Measurements from ENCODE around the gene ACOT11. TPM values are rescaled to one million over a fixed set of nuclear protein-coding genes. Genes with fewer than 3 reads are reported as not detected.

The ACOT11 gene
- total RNA-seq, 1 experiment from 2014 or later, result not detected

DNA sequence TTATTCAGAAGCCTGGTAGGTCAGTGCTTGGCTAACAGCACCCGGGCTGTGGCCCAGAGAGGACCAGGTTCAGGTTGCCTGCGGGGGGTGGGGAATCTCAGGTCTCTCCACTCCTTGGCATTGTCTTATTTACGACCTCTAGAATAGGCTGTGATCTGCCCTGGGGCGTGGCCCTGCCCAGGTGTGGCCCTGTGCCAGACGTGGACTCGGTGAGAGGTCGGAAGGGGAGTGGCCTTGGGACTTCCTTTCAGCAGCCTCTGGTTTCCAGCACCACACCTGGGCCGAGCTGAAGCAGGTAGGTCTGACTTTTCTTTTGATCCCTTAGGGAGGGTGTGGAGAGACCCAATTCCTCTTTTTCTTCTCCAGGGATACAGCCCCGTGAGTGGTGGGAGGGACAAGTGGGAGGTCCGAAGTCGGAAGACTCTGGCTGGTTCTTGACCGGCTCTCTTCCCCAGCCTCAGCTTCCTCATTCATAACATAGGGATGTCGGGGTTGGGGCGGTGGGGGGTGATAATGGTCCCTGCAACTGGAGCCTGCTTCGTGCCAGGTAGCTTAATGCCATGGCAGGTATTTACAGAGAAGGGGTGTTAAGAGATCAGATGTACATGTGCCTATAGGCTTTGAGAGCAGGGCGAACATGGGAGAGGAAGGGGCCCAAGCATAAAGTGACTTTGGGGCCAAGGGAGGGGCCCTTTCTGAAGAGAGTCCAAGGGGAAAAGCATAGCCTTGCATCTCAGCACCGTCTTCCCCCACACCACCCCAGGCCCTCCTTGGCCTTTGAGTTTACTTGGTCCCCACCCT lies 16.5 kb downstream of the ACOT11 start:
- H3K36me3 ChIP-seq (ENCODE audit: insufficient read depth, low read length), result no peaks in the 10 kb centered on the region
- no peak overlapping the region for H3K4me3 ChIP-seq (ENCODE audit: low read length)
- no peaks in the 10 kb centered on the region for H3K9me2 ChIP-seq (replicated peaks; ENCODE audit: insufficient read depth, low read length)
- H3K27ac ChIP-seq (ENCODE audit: low read length), result no peak overlapping the region
- H3K4me2 ChIP-seq (ENCODE audit: low read depth, low read length, poor library complexity, severe bottlenecking), result no peak overlapping the region
- H4K20me1 ChIP-seq (ENCODE audit: insufficient read depth, low read depth, low read length), result no peaks in the 10 kb centered on the region
- H3K27me3 ChIP-seq (ENCODE audit: low read length), result no peaks in the 10 kb centered on the region
- H2AFZ ChIP-seq (ENCODE audit: low read length), result no peak overlapping the region
- H3K79me2 ChIP-seq (ENCODE audit: low read length), result no peaks in the 10 kb centered on the region
- peak; percentile 34 for DNase-seq
- no peaks in the 10 kb centered on the region for H3K9me3 ChIP-seq (ENCODE audit: low read length)
- no peaks in the 10 kb centered on the region for H3K4me1 ChIP-seq (ENCODE audit: low read length)
- no peak overlapping the region for H3K9ac ChIP-seq (ENCODE audit: low read length)

DNA sequence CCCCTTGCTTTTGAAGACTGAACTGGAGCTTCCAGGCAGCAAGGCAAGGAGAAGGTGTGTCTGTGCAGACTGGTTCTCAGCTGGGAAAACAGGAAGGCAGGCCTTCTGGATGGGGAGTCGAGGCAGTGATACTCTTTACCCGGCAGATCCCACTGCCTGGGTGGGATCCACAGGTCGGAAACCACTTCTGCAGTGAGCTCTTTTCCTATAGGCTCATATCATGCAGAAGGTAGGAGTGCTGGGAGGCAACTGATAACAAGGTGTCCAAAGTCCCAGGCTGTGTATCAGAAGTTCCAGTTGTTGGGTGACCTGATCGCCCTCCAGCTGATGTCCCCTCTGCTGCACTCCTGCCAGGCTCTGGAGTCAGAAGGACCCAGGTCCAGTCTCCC lies 17.1 kb downstream of the ACOT11 start:
- Histone ChIP-seq H3K36me3 (ENCODE audit: insufficient read depth, low read length) (no peaks in the 10 kb centered on the region), H3K4me2 (ENCODE audit: low read depth, low read length, poor library complexity, severe bottlenecking) (no peak overlapping the region), H3K27me3 (ENCODE audit: low read length) (no peaks in the 10 kb centered on the region), H3K4me1 (ENCODE audit: low read length) (no peaks in the 10 kb centered on the region), H3K27ac (ENCODE audit: low read length) (no peak overlapping the region), H3K4me3 (ENCODE audit: low read length) (no peak overlapping the region), H3K9ac (ENCODE audit: low read length) (no peak overlapping the region), H2AFZ (ENCODE audit: low read length) (no peak overlapping the region), H4K20me1 (ENCODE audit: insufficient read depth, low read depth, low read length) (no peaks in the 10 kb centered on the region), H3K9me2 (replicated peaks; ENCODE audit: insufficient read depth, low read length) (no peaks in the 10 kb centered on the region), H3K9me3 (ENCODE audit: low read length) (no peaks in the 10 kb centered on the region), H3K79me2 (ENCODE audit: low read length) (no peaks in the 10 kb centered on the region)
- no peak for DNase-seq

DNA sequence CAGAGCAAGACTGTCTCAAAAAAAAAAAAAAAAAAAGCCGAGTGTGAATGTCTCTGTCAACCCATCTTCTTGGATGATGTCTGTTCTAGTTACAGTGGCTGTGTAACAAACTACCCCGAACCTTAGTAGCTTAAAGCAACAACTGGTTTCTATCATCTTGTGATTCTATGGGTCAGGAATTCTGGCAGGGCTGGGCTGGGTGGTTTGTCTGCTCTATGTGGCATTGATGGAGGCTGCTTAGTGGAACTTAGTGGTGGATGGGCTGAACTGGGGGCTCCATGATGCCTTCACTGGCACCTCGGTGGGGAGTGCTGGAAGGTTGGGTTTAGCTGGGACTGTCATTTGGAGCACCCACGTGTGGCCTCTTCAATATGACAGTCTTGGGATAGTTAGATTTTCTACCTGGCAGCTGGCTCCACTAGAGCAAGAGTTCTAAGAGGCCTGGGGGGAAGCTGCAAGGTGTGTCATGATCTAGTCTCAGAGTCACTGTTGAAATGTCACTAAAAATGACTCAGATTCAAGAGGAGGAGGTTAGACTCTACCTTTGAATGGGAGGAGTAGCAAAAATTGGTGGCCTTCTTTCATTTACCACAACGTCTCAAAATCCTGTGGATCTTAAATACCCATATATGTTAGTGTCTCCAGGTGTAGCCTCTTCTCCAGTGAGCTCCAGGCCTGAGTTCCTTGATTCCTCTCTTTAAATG lies 18.6 kb downstream of the ACOT11 start:
- Histone ChIP-seq H3K4me1 (ENCODE audit: low read length) (no peaks in the 10 kb centered on the region), H4K20me1 (ENCODE audit: insufficient read depth, low read depth, low read length) (no peaks in the 10 kb centered on the region), H3K9ac (ENCODE audit: low read length) (no peak overlapping the region), H3K79me2 (ENCODE audit: low read length) (no peaks in the 10 kb centered on the region), H3K9me2 (replicated peaks; ENCODE audit: insufficient read depth, low read length) (no peaks in the 10 kb centered on the region), H3K4me3 (ENCODE audit: low read length) (no peak overlapping the region), H3K36me3 (ENCODE audit: insufficient read depth, low read length) (no peaks in the 10 kb centered on the region), H3K4me2 (ENCODE audit: low read depth, low read length, poor library complexity, severe bottlenecking) (no peak overlapping the region), H3K9me3 (ENCODE audit: low read length) (no peaks in the 10 kb centered on the region), H3K27me3 (ENCODE audit: low read length) (no peaks in the 10 kb centered on the region), H2AFZ (ENCODE audit: low read length) (no peak overlapping the region), H3K27ac (ENCODE audit: low read length) (no peak overlapping the region)
- DNase-seq, result peak; percentile 27

DNA sequence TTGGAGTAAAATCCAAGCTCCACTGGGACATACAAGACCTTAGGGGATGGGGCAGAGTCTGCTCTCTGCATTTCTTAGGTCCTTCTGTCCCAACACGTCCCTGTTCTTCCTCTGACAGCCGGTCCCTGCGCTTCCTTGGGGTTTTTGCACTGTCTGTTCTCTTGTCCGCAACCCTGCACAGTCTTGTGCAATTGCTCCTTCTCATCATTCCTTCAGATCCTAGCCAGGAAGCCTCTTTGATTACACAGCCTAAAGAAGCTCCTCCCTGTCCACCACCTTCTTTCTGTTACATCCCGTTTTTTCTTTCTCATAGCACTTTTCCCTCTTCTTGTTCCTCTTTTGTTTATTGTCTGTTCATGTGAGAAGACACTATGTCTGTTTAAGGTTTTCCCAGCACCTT lies 19.9 kb downstream of the ACOT11 start:
- H3K9me3 ChIP-seq (ENCODE audit: low read length), result no peaks in the 10 kb centered on the region
- H3K27ac ChIP-seq (ENCODE audit: low read length), result no peak overlapping the region
- H3K4me3 ChIP-seq (ENCODE audit: low read length), result no peak overlapping the region
- no peaks in the 10 kb centered on the region for H4K20me1 ChIP-seq (ENCODE audit: insufficient read depth, low read depth, low read length)
- H3K27me3 ChIP-seq (ENCODE audit: low read length), result no peaks in the 10 kb centered on the region
- H3K36me3 ChIP-seq (ENCODE audit: insufficient read depth, low read length), result no peaks in the 10 kb centered on the region
- no peak overlapping the region for H3K9ac ChIP-seq (ENCODE audit: low read length)
- DNase-seq, result no peak
- no peak overlapping the region for H3K4me2 ChIP-seq (ENCODE audit: low read depth, low read length, poor library complexity, severe bottlenecking)
- H3K79me2 ChIP-seq (ENCODE audit: low read length), result no peaks in the 10 kb centered on the region
- H3K9me2 ChIP-seq (replicated peaks; ENCODE audit: insufficient read depth, low read length), result no peaks in the 10 kb centered on the region
- no peaks in the 10 kb centered on the region for H3K4me1 ChIP-seq (ENCODE audit: low read length)
- no peak overlapping the region for H2AFZ ChIP-seq (ENCODE audit: low read length)

DNA sequence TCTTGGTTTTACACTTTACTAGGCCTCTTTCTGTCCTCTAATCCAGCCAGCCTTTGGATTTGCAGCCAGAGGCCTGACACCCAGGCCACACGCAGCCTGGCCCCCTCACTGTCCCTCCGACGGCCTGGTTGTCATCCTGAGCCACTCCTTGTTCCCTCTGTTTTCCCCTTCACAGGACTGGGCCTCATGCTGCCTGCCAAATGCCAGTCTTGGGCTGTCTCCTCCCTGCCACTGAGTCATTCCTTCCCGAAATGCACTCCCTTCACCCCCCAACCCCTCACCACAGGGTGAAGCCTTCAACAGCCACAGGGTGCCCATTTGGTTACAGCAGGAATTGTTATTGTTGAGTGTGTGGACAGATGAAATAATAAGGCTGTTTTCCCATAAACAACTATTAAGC lies 21.3 kb downstream of the ACOT11 start:
- Histone ChIP-seq H3K79me2 (ENCODE audit: low read length) (no peaks in the 10 kb centered on the region), H3K9me3 (ENCODE audit: low read length) (no peaks in the 10 kb centered on the region), H3K36me3 (ENCODE audit: insufficient read depth, low read length) (no peaks in the 10 kb centered on the region), H3K4me2 (ENCODE audit: low read depth, low read length, poor library complexity, severe bottlenecking) (no peak overlapping the region), H3K27me3 (ENCODE audit: low read length) (no peaks in the 10 kb centered on the region), H3K9ac (ENCODE audit: low read length) (no peak overlapping the region), H2AFZ (ENCODE audit: low read length) (no peak overlapping the region), H3K4me3 (ENCODE audit: low read length) (no peak overlapping the region), H3K4me1 (ENCODE audit: low read length) (no peaks in the 10 kb centered on the region), H3K27ac (ENCODE audit: low read length) (no peak overlapping the region), H3K9me2 (replicated peaks; ENCODE audit: insufficient read depth, low read length) (no peaks in the 10 kb centered on the region), H4K20me1 (ENCODE audit: insufficient read depth, low read depth, low read length) (no peaks in the 10 kb centered on the region)
- peak; percentile 6 for DNase-seq

DNA sequence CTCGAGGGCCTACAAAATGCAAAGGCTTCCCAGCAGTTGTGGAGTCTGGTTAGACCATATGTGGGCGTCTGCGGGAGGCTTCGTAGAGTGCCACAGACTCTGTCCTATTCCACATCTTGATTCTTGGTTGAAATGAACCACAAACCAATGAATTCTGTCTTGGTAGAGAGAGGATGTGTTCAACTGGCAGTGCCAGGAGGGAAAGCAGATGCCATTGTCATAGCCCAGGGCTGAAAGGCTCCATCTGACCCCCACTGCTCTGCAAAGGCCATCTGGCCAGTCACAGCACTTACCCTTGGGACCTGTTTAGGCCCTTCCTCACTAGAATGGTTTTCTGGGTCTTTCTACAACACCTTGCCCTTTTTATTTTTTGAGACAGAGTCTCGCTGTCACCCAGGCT lies 22.1 kb downstream of the ACOT11 start:
- Histone ChIP-seq H3K27me3 (ENCODE audit: low read length) (no peaks in the 10 kb centered on the region), H3K36me3 (ENCODE audit: insufficient read depth, low read length) (no peaks in the 10 kb centered on the region), H3K4me2 (ENCODE audit: low read depth, low read length, poor library complexity, severe bottlenecking) (no peak overlapping the region), H3K9me2 (replicated peaks; ENCODE audit: insufficient read depth, low read length) (no peaks in the 10 kb centered on the region), H3K9ac (ENCODE audit: low read length) (no peak overlapping the region), H3K79me2 (ENCODE audit: low read length) (no peaks in the 10 kb centered on the region), H3K4me1 (ENCODE audit: low read length) (0 out of 2 replicates have a peak, but pooled peaks cover under 1% of the 10 kb centered on the region), H3K27ac (ENCODE audit: low read length) (no peak overlapping the region), H3K4me3 (ENCODE audit: low read length) (no peak overlapping the region), H2AFZ (ENCODE audit: low read length) (no peak overlapping the region), H3K9me3 (ENCODE audit: low read length) (no peaks in the 10 kb centered on the region), H4K20me1 (ENCODE audit: insufficient read depth, low read depth, low read length) (no peaks in the 10 kb centered on the region)
- peak; percentile 36 for DNase-seq

DNA sequence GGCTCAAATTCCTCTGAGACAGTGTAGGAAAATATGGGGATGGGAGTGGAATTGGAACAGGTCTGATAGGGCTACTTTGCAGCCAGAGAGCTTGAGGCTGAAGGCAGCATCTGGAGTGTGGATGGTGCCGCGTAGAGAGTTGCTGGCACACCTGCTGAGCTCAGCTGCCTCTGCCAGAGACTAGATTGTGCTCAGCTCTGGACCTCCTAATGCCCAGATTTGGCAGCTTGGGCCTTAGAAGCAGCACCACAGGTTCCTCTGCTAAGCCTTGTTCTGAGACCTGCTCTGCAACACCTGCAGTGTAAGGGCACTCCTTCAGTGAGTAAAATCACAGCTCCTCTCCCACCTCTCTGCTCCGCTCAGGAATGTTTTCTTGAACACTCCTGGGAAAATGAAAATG lies 23.3 kb downstream of the ACOT11 start:
- Histone ChIP-seq H2AFZ (ENCODE audit: low read length) (no peak overlapping the region), H4K20me1 (ENCODE audit: insufficient read depth, low read depth, low read length) (no peaks in the 10 kb centered on the region), H3K9me3 (ENCODE audit: low read length) (no peaks in the 10 kb centered on the region), H3K79me2 (ENCODE audit: low read length) (no peaks in the 10 kb centered on the region), H3K4me2 (ENCODE audit: low read depth, low read length, poor library complexity, severe bottlenecking) (no peak overlapping the region), H3K27me3 (ENCODE audit: low read length) (no peaks in the 10 kb centered on the region), H3K36me3 (ENCODE audit: insufficient read depth, low read length) (no peaks in the 10 kb centered on the region), H3K4me3 (ENCODE audit: low read length) (no peak overlapping the region), H3K9me2 (replicated peaks; ENCODE audit: insufficient read depth, low read length) (no peaks in the 10 kb centered on the region), H3K9ac (ENCODE audit: low read length) (no peak overlapping the region), H3K4me1 (ENCODE audit: low read length) (0 out of 2 replicates have a peak, but pooled peaks cover 2% of the 10 kb centered on the region), H3K27ac (ENCODE audit: low read length) (no peak overlapping the region)
- peak; percentile 25 for DNase-seq

DNA sequence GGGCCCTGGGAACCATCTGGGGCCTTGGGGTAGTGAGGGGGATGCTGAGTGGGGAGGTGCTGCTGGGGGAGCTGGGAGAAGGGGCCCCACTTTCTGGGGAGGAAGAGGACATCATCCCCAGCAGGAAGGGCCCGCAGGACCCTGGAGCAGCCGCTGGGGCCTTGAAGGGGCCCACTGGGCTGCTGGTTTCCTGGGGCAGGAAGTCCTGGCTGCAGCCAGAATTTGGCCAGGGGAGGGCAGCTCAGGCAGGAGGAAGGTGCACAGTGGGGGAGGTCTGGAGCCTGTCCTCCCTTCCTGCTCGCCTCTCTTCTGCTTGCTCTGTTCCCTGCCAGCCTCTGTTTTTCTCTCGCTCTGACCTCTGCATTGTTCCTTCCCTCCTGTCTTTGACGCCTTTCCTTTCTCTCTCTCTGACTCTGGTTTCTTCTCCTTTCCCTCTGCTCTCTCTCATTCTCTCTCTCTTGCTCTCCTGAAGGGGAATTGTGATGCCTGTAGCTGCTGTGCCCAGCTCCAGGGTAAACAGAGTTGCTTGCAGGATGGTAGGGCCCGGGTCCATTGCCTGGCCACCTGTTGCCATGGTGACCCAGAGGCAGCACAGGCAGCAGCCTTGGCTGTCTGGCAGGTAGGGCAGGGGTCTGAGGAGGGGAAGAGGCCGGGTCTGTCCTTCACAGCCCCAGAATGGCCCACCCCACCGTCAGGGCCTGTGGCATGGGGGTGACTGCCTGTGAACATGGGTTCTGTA lies 23.9 kb downstream of the ACOT11 start:
- Histone ChIP-seq H3K36me3 (ENCODE audit: insufficient read depth, low read length) (no peaks in the 10 kb centered on the region), H3K9ac (ENCODE audit: low read length) (no peak overlapping the region), H3K79me2 (ENCODE audit: low read length) (no peaks in the 10 kb centered on the region), H3K4me2 (ENCODE audit: low read depth, low read length, poor library complexity, severe bottlenecking) (no peak overlapping the region), H3K9me3 (ENCODE audit: low read length) (no peaks in the 10 kb centered on the region), H3K4me3 (ENCODE audit: low read length) (no peak overlapping the region), H3K27me3 (ENCODE audit: low read length) (no peaks in the 10 kb centered on the region), H3K4me1 (ENCODE audit: low read length) (0 out of 2 replicates have a peak, but pooled peaks cover 2% of the 10 kb centered on the region), H4K20me1 (ENCODE audit: insufficient read depth, low read depth, low read length) (no peaks in the 10 kb centered on the region), H2AFZ (ENCODE audit: low read length) (no peak overlapping the region), H3K27ac (ENCODE audit: low read length) (no peak overlapping the region), H3K9me2 (replicated peaks; ENCODE audit: insufficient read depth, low read length) (no peaks in the 10 kb centered on the region)
- peak; percentile 4 for DNase-seq

Measured in Karpas-422 (cell line).